H9 (cell line): ENCODE data around the gene CHORDC1. TPM values are rescaled to one million over a fixed set of nuclear protein-coding genes. Genes with fewer than 3 reads are reported as not detected.

Experiments
- DNase-seq: peaks from one replicate; pipeline ENCODE4 v3.0.0-alpha.2; 2017
- H2AFZ ChIP-seq: one replicate; pipeline ENCODE4 v1.6.1; 2013; ENCODE audit warnings: mild to moderate bottlenecking, low read length, control low read depth, moderate library complexity
- H2AK5ac ChIP-seq: 2 replicates; pipeline ENCODE4 v1.6.1; 2013; ENCODE audit warnings: low read length, control low read depth, mixed read lengths; ENCODE audit not compliant: insufficient read length
- H2BK120ac ChIP-seq: one replicate; pipeline ENCODE4 v1.6.1; 2013; ENCODE audit warnings: low read depth, mild to moderate bottlenecking, low read length, control low read depth, inconsistent platforms; ENCODE audit not compliant: poor library complexity, severe bottlenecking
- H2BK12ac ChIP-seq: 2 replicates; pipeline ENCODE4 v1.6.1; 2013; ENCODE audit warnings: low read length, control low read depth, mixed read lengths, low read depth; ENCODE audit not compliant: insufficient read length
- H2BK15ac ChIP-seq: 2 replicates; pipeline ENCODE4 v1.6.1; 2013; ENCODE audit warnings: low read depth, low read length, control low read depth
- H2BK20ac ChIP-seq: one replicate; pipeline ENCODE4 v1.6.1; 2013; ENCODE audit warnings: low read depth, mild to moderate bottlenecking, low read length, control low read depth, inconsistent platforms; ENCODE audit not compliant: poor library complexity, severe bottlenecking
- H2BK5ac ChIP-seq: 2 replicates; pipeline ENCODE4 v1.6.1; 2013; ENCODE audit warnings: low read length, control low read depth, mixed read lengths; ENCODE audit not compliant: insufficient read length
- H3K14ac ChIP-seq: 2 replicates; pipeline ENCODE4 v1.6.1; 2013; ENCODE audit warnings: low read length, control low read depth; ENCODE audit not compliant: insufficient read depth
- H3K18ac ChIP-seq: 2 replicates; pipeline ENCODE4 v1.6.1; 2013; ENCODE audit warnings: low read depth, mild to moderate bottlenecking, mixed read lengths, low read length, control low read depth; ENCODE audit not compliant: insufficient read length
- H3K23ac ChIP-seq: 2 replicates; pipeline ENCODE4 v1.6.1; 2013; ENCODE audit warnings: low read length, control low read depth, mixed read lengths, low read depth; ENCODE audit not compliant: insufficient read length
- H3K23me2 ChIP-seq: 2 replicates; pipeline ENCODE4 v1.6.1; 2013; ENCODE audit warnings: low read depth, mild to moderate bottlenecking, mixed read lengths, low read length, control low read depth; ENCODE audit not compliant: insufficient read length, poor library complexity, severe bottlenecking
- H3K27ac ChIP-seq: 2 replicates; pipeline ENCODE4 v1.5.1; 2013; ENCODE audit warnings: low read length, control low read depth, mixed read lengths, low read depth; ENCODE audit not compliant: insufficient read length
- H3K27me3 ChIP-seq: 2 replicates; pipeline ENCODE4 v1.6.1; 2013; ENCODE audit warnings: low read length, control low read depth, inconsistent platforms; ENCODE audit not compliant: insufficient read depth
- H3K4ac ChIP-seq: 2 replicates; pipeline ENCODE4 v1.6.1; 2013; ENCODE audit warnings: low read depth, mild to moderate bottlenecking, control low read depth, inconsistent platforms, low read length, moderate library complexity
- H3K4me1 ChIP-seq: 2 replicates; pipeline ENCODE4 v1.6.1; 2013; ENCODE audit warnings: low read length, control low read depth, inconsistent platforms; ENCODE audit not compliant: insufficient read depth
- H3K4me2 ChIP-seq: 2 replicates; pipeline ENCODE4 v1.6.1; 2013; ENCODE audit warnings: low read length, control low read depth, mixed read lengths; ENCODE audit not compliant: insufficient read length, insufficient read depth
- H3K56ac ChIP-seq: 2 replicates; pipeline ENCODE4 v1.6.1; 2013; ENCODE audit warnings: low read depth, mild to moderate bottlenecking, mixed read lengths, low read length, control low read depth; ENCODE audit not compliant: insufficient read length
- H3K79me1 ChIP-seq: 2 replicates; pipeline ENCODE4 v1.6.1; 2013; ENCODE audit warnings: low read depth, mild to moderate bottlenecking, moderate library complexity, low read length, control low read depth, inconsistent platforms; ENCODE audit not compliant: insufficient read depth, poor library complexity, severe bottlenecking
- H3K79me2 ChIP-seq: 2 replicates; pipeline ENCODE4 v1.6.1; 2013; ENCODE audit warnings: low read length, control low read depth, inconsistent platforms; ENCODE audit not compliant: insufficient read depth
- H3K9ac ChIP-seq: 2 replicates; pipeline ENCODE4 v1.6.1; 2013; ENCODE audit warnings: low read length, control low read depth, mixed read lengths; ENCODE audit not compliant: insufficient read length; ENCODE audit errors: extremely low read depth
- H3K9me3 ChIP-seq: one replicate; pipeline ENCODE4 v1.6.1; 2013; ENCODE audit warnings: low read depth, low read length, inconsistent platforms; ENCODE audit not compliant: control insufficient read depth
- H3T11ph ChIP-seq: one replicate; pipeline ENCODE4 v1.6.1; 2013; ENCODE audit warnings: mild to moderate bottlenecking, low read length, control low read depth, inconsistent platforms
- H4K20me1 ChIP-seq: one replicate; pipeline ENCODE4 v1.6.1; 2013; ENCODE audit not compliant: control insufficient read depth, insufficient read length, insufficient read depth
- H4K5ac ChIP-seq: 2 replicates; pipeline ENCODE4 v1.6.1; 2013; ENCODE audit warnings: low read depth, mild to moderate bottlenecking, mixed read lengths, low read length, control low read depth; ENCODE audit not compliant: insufficient read length
- H4K8ac ChIP-seq: replicated peaks from 2 replicates; pipeline ENCODE4 v1.6.1; 2013; ENCODE audit warnings: low read length, control low read depth, mixed read lengths, low read depth; ENCODE audit not compliant: insufficient read length
- H4K91ac ChIP-seq: 2 replicates; pipeline ENCODE4 v1.6.1; 2013; ENCODE audit warnings: low read depth, mild to moderate bottlenecking, moderate library complexity, mixed read lengths, low read length, control low read depth; ENCODE audit not compliant: insufficient read length
- H3K27ac Mint-ChIP-seq, 3 experiments: 2 replicates in 2 of 3; 3 replicates in 1 of 3; pipeline ENCODE4 v1.8.0; 2020 to 2021; ENCODE audit warnings: mixed read lengths in 3 of 3, mild to moderate bottlenecking in 1 of 3, moderate library complexity in 1 of 3
- H3K27me3 Mint-ChIP-seq: 2 replicates; pipeline ENCODE4 v1.8.0; 2021; ENCODE audit warnings: low read depth, mild to moderate bottlenecking, moderate library complexity, mixed read lengths
- H3K36me3 Mint-ChIP-seq, 3 experiments: 2 replicates in 2 of 3; 3 replicates in 1 of 3; pipeline ENCODE4 v1.8.0; 2020 to 2021; ENCODE audit warnings: low read depth in 3 of 3, mixed read lengths in 3 of 3; ENCODE audit not compliant: insufficient read depth in 1 of 3
- H3K4me1 Mint-ChIP-seq, 2 experiments: 2 replicates each; pipeline ENCODE4 v1.8.0; 2020; ENCODE audit warnings: mixed read lengths in 2 of 2
- H3K4me3 Mint-ChIP-seq, 2 experiments: 2 replicates in 1 of 2; 3 replicates in 1 of 2; pipeline ENCODE4 v1.8.0; 2020 to 2021; ENCODE audit warnings: mild to moderate bottlenecking in 2 of 2, mixed read lengths in 2 of 2, moderate library complexity in 1 of 2
- H3K9me3 Mint-ChIP-seq, 2 experiments: 2 replicates in 1 of 2; 3 replicates in 1 of 2; pipeline ENCODE4 v1.8.0; 2020; ENCODE audit warnings: mild to moderate bottlenecking in 2 of 2, mixed read lengths in 2 of 2, moderate library complexity in 1 of 2
- CTCF ChIP-seq: fragments of 200-600 bp; sonication (generic); conservative IDR thresholded peaks from 3 replicates; pipeline ENCODE4 v1.8.0; 2021; ENCODE audit warnings: antibody characterized with exemption, mild to moderate bottlenecking
- WGBS: extraction: QIAGEN DNeasy Blood & Tissue Kit; methylation state at CpG from one replicate; pipeline ENCODE4 v1.1.7; 2013; ENCODE audit warnings: missing lambda C conversion rate, low lambda C conversion rate, mixed read lengths; ENCODE audit not compliant: insufficient read length; ENCODE audit errors: extremely low coverage; 5-methylcytosine and 5-hydroxymethylcytosine counted together
- total RNA-seq: library from RNA; stranded (reverse); gene quantifications from 2 replicates; pipeline ENCODE4 v1.2.1, GENCODE V29; 2021

CHORDC1 gene
- total RNA-seq, 1 experiment from 2014 or later: 77.7 TPM

- Mint-ChIP-seq H3K36me3 (no peaks in the 10 kb centered on the region; a peak in 2 of 7 replicates), H3K4me3 (no peak overlapping the region), H3K27me3 (no peaks in the 10 kb centered on the region; the same call in 1 of the 2 replicates), H3K27ac (0 out of 7 replicates have a peak overlapping the region, but pooled peaks of 1 of the 3 experiments have one; percentile 13), H3K4me1 (0 out of 4 replicates have a peak, but pooled peaks cover 0 to 4% of the 10 kb centered on the region in 2 experiments), H3K9me3 (peaks cover 0 to 4% of the 10 kb centered on the region in 2 experiments; a peak in 1 of 5 replicates)
- no peak overlapping the region for H3T11ph ChIP-seq
- H3K27me3 ChIP-seq: no peaks in the 10 kb centered on the region
- no peak overlapping the region for H4K91ac ChIP-seq
- no peak overlapping the region for H3K9ac ChIP-seq
- no peak overlapping the region for H2AFZ ChIP-seq
- no peak overlapping the region for H3K18ac ChIP-seq
- H2BK15ac ChIP-seq: no peak overlapping the region
- no peaks in the 10 kb centered on the region for H3K79me2 ChIP-seq
- H2BK20ac ChIP-seq: no peak overlapping the region
- H3K4me2 ChIP-seq: no peak overlapping the region
- H3K79me1 ChIP-seq: no peaks in the 10 kb centered on the region
- no peaks in the 10 kb centered on the region for H4K20me1 ChIP-seq
- H3K27ac ChIP-seq: no peak overlapping the region
- H3K9me3 ChIP-seq: no peaks in the 10 kb centered on the region
- H2BK5ac ChIP-seq: no peak overlapping the region
- H3K4ac ChIP-seq: no peak overlapping the region
- H3K23ac ChIP-seq: no peak overlapping the region
- WGBS: no CpG with 5 or more reads among the region's 3 CpGs
- no peaks in the 10 kb centered on the region for H3K4me1 ChIP-seq
- no peak overlapping the region for H4K8ac ChIP-seq
- H3K56ac ChIP-seq: no peak overlapping the region
- H3K23me2 ChIP-seq: no peaks in the 10 kb centered on the region
- no peak for TF ChIP-seq CTCF
- no peak for DNase-seq
- no peak overlapping the region for H4K5ac ChIP-seq
- H2BK120ac ChIP-seq: no peak overlapping the region
- no peak overlapping the region for H2AK5ac ChIP-seq
- no peak overlapping the region for H3K14ac ChIP-seq
- H2BK12ac ChIP-seq: no peak overlapping the region
Observed at GRCh38 chr11:90252053-90252452, 29.2 kb upstream of the CHORDC1 start.
